GM21526 (cell line): ENCODE measurements around the gene THAP9.

ENCODE experiments used
- ATAC-seq: cut with Tn5 transposase; IDR thresholded peaks from one replicate; pipeline ENCODE4 v1.9.1; 2021; ENCODE audit warnings: moderate library complexity; ENCODE audit not compliant: unreplicated experiment, low FRiP score

THAP9 gene

GRCh38 chr4:82947498-82947897 lies 47.0 kb downstream of the THAP9 start:
- ATAC-seq, result no peak

GRCh38 chr4:82948647-82949204 lies 48.2 kb downstream of the THAP9 start:
- no peak for ATAC-seq

GRCh38 chr4:82951196-82951595 lies 50.7 kb downstream of the THAP9 start:
- ATAC-seq, result no peak

GRCh38 chr4:82954212-82954611 lies 53.7 kb downstream of the THAP9 start:
- ATAC-seq, result no peak

- ATAC-seq, result no peak
These were observed 56.5 kb downstream of the THAP9 start for GRCh38 chr4:82957045-82957444.

- no peak for ATAC-seq
These were observed 65.2 kb downstream of the THAP9 start for GRCh38 chr4:82965763-82966162.

- no peak for ATAC-seq
These were observed 68.4 kb downstream of the THAP9 start for GRCh38 chr4:82968972-82969371.

- no peak for ATAC-seq
These were observed 68.9 kb downstream of the THAP9 start for GRCh38 chr4:82969414-82969813.
